NCI-H146 (cell line): ENCODE results near the gene PPP4R3A.
"Not testable (repeated sequence)": the region's sequence is repeated elsewhere in the genome, so short reads cannot be mapped to it uniquely, and the experiment has no call there.

Experiments
- DNase-seq: peaks from one replicate; lab custom pipeline; 2025; lab: John Stamatoyannopoulos, UW

Gene PPP4R3A

DNA sequence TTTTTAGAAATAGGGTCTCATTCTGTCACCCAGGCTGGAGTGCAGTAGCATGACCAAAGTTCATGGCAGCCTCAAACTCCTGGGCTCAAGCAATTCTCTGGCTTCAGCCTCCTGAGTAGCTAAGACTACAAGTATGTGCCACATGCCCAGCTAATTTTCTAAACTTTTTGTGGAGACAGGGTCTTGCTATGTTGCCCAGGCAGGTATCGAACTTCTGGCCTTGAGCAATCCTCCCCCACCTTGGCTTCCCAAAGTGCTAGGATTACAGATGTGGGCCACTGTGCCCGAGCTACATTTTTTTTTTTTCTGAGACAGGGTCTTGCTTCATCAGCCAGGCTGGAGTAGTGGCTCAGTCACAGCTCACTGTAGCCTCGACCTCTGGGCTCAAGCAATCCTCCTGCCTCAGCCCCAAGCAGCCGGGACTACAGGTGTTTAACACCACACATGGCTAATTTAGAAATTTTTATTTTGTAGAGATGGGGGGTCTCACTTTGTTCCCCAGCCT is 7.1 kb downstream of the PPP4R3A start:
- no peak for DNase-seq

DNA sequence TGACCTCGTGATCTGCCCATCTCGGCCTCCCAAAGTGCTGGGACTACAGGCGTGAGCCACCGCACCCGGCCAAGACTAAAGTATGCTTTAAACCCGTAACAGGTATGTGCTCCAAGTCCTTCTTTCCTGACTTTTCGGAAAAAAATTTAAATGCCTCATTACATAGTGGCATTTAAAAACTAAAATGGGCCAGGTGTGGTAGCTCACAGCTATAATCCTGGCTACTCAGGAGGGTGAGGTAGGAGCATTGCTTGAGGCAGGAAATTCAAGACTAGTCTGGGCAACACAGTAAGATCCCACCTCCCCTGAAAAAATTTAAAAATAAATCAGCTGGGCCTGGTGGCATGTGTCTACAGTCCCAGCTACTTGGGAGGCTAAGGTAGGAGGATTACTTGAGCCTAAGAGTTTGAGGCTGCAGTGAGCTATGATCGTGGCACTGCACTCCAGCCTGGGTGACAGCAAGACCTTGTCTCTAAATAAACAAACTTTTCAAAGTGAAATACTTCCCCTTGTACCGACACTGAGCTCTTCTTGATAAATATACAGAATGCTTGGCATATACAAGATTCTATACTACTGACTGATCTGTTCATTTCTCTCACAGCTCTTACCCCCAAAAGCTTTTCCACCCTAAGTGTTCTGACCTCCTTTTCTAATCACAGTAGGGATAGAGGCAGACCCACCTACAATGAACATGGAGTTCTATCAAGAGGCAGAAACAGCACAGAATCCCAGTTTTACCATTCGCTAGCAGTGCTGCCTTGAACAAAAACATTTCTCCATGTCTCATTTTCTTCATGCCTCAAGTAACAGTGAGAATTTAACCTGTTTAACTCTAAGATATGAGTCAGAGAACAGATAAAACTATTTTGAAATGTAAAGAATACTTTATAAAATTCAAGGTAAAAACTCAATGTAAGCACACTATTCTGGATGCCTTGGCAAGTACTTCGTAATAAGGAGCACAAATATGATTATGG is 7.9 kb downstream of the PPP4R3A start:
- no peak for DNase-seq

DNA sequence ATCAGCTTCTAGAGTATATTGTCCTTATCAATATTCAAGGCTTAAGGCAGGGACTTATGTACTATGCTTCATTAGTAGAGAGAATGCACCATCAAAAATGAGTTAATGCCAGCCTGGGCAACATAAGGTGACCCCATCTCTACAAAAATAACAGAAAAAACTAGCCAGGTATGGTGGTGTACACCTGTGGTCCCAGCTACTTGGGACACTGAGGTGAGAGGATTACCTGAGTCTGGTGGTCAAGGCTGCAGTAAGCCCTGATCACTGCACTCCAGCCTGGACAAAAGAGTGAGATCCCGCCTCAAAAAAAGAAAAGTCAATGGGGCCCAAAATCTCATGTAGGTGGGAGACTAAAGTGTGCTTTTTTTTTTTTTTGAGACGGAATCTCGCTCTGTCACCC is 8.8 kb downstream of the PPP4R3A start:
- no peak for DNase-seq

GRCh38 chr14:91496790-91497189 is 13.3 kb downstream of the PPP4R3A start:
- no peak for DNase-seq

GRCh38 chr14:91494392-91495065 is 15.6 kb downstream of the PPP4R3A start:
- DNase-seq = not testable (repeated sequence)

- DNase-seq = no peak
Observed at GRCh38 chr14:91493169-91493568, 16.9 kb downstream of the PPP4R3A start.

DNA sequence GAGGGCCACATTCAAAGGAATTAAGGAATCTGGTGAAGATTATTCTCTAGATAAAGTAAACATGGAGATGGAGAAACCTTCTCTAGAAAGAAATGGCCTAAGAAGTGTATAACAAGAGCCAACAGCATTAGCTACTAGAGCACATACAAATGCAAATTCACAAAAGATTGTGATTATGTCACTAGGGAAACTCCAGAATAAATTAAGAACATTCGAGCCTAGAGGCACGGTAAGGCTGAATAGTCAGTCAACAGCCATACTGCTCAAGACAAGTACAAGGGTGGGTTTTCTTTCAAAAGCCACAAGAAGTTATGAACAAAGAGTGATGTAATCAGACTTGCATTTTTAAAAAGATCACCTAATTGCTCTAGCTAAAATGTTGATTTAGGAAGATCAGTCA is 25.4 kb downstream of the PPP4R3A start:
- DNase-seq = no peak

GRCh38 chr14:91484186-91484585 is 25.9 kb downstream of the PPP4R3A start:
- DNase-seq = no peak

- DNase-seq = no peak
Observed at GRCh38 chr14:91482263-91483013, 27.7 kb downstream of the PPP4R3A start.

GRCh38 chr14:91477388-91477787 is 32.7 kb downstream of the PPP4R3A start:
- DNase-seq = no peak

GRCh38 chr14:91473046-91473445 is 37.1 kb downstream of the PPP4R3A start:
- no peak for DNase-seq

- no peak for DNase-seq
Observed at GRCh38 chr14:91470216-91470615, 39.9 kb downstream of the PPP4R3A start.

DNA sequence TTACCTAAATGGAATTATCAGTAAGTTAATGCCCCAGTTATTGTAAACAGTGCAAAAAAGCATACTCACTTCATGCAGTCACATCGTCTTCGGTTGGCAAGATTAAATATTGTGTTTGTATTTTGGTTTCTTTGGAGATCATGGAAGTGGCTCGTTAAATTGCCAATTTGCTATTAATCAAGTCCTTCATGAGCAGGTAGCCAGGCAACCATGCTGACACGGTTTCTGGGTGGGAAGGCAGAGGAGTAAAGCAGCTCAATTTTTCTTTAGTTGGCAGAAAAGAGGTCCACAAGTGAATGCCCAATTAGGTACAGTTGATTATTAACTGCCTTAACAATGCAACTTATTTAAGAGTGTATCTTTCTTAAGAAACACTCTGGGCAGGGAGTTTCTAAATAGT is 43.9 kb downstream of the PPP4R3A start:
- no peak for DNase-seq

DNA sequence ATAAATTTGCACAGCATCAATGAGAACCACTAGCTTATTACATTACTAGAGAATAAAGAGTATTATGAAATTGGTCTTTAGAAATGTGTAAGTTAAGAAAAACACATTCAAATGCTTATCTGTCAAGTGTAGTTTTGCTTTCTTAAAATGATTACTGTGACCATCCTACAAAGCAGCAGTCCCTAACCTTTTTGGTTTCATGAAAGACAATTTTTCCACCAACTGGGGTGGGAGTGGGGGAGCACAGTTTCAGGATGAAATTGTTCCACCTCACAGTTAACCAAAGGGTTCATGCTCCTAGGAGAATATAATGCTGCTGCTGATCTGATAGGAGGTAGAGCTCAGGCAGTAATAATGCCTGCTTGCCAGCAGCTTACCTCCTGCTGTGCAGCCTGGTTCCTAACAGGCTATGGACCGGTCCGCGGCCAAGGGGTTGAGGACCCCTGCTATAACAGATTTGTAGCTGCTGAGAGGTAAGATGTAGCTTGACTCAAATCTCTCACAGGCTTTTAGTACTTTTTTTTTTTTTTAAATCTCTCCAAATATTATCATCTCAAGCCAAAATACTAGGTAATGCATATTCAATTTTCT is 45.4 kb downstream of the PPP4R3A start:
- no peak for DNase-seq

- no peak for DNase-seq
Observed at GRCh38 chr14:91458612-91459011, 51.5 kb downstream of the PPP4R3A start.

DNA sequence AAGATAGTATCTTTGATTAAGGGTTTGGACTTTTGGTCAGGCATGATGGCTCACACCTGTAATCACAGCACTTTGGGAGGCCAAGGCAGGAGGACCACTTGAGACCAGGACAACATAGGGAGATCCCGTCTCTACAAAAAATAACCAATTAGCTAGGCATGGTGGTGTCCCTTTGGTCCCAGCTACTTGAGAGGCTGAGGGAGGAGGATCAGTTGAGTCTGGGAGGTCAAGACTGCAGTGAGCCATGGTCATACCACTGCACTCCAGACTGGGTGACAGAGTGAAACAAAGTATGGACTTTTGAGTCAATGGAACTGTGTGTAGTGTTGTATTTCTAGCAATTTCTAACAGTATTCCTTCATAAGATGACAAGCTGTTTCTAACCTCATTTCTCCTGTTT is 53.8 kb downstream of the PPP4R3A start:
- DNase-seq = no peak

- DNase-seq = no peak
Observed at GRCh38 chr14:91454580-91454979, 55.5 kb downstream of the PPP4R3A start.

- DNase-seq = no peak
Observed at GRCh38 chr14:91454155-91454554, 56.0 kb downstream of the PPP4R3A start.

GRCh38 chr14:91453744-91454143 is 56.4 kb downstream of the PPP4R3A start:
- DNase-seq = no peak

GRCh38 chr14:91444335-91445020 is 65.6 kb downstream of the PPP4R3A start:
- DNase-seq = no peak

DNA sequence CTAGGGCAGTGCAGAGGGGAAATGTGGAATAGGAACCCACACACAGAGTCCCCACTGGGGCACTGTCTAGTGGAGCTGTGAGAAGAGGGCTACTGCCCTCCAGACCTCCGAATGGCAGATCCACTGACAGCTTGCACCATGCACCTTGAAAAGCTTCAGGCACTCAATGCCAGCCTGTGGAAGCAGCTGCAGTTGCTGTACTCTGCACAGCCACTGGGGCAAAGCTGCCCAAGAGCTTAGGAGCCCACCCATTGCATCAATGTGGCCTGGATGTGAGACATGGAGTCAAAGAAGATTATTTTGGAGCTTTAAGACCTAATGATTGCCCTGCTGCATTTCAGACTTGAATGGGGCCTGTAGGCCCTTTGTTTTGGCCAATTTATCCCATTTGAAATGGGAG is 70.8 kb downstream of the PPP4R3A start:
- no peak for DNase-seq
